Activated T-cell treated with anti-CD3 and anti-CD28 coated beads, Interleukin-2, amount 50 U/mL, for 72 hours (primary cell): ENCODE measurements around the gene EHBP1. TPM values are rescaled to one million over a fixed set of nuclear protein-coding genes. Genes with fewer than 3 reads are reported as not detected.

Source experiments
- ATAC-seq, 2 donors: fragments of 150-1000 bp; cut with Tn5 transposase; replicated peaks in 1 of 2; 2 replicates each; pipeline ENCODE4 v1.10.0; 2021; ENCODE audit warnings: moderate library complexity in 2 of 2, mild to moderate bottlenecking in 1 of 2
- DNase-seq, 2 donors: peaks; one replicate each; pipeline ENCODE4 v3.0.0; 2021 to 2022; ENCODE audit warnings: mixed read lengths in 1 of 2
- H3K27ac Mint-ChIP-seq: one replicate; pipeline ENCODE4 v1.8.0; 2022; ENCODE audit warnings: mild to moderate bottlenecking, moderate library complexity, mixed read lengths
- H3K27me3 Mint-ChIP-seq: one replicate; pipeline ENCODE4 v1.8.0; 2022; ENCODE audit warnings: low read depth, mixed read lengths
- H3K36me3 Mint-ChIP-seq, 2 donors: one replicate each; pipeline ENCODE4 v1.8.0; 2022; ENCODE audit warnings: mixed read lengths in 2 of 2, mild to moderate bottlenecking in 1 of 2; ENCODE audit not compliant: insufficient read depth in 2 of 2
- H3K4me1 Mint-ChIP-seq: one replicate; pipeline ENCODE4 v1.8.0; 2022; ENCODE audit warnings: low read depth, mixed read lengths
- H3K4me3 Mint-ChIP-seq, 2 donors: one replicate each; pipeline ENCODE4 v1.8.0; 2022; ENCODE audit warnings: mild to moderate bottlenecking in 2 of 2, mixed read lengths in 2 of 2, moderate library complexity in 2 of 2
- H3K9me3 Mint-ChIP-seq, 2 donors: one replicate each; pipeline ENCODE4 v1.8.0; 2022; ENCODE audit warnings: mixed read lengths in 2 of 2
- total RNA-seq, 2 donors: library from RNA; stranded (reverse); gene quantifications; one replicate each; pipeline ENCODE4 v1.2.3, GENCODE V29; 2022

The EHBP1 gene
- total RNA-seq, 2 donors from 2014 or later, result 28.8 to 32.0 TPM

GRCh38 chr2:62784341-62784740, 78.8 kb downstream of the EHBP1 start:
- peaks cover 2% of the 10 kb centered on the region in 2 donors for H3K9me3 Mint-ChIP-seq
- H3K4me3 Mint-ChIP-seq, result no peak overlapping the region
- ATAC-seq (no peak), DNase-seq (no peak)
- peaks cover 2 to 4% of the 10 kb centered on the region in 2 donors for H3K36me3 Mint-ChIP-seq
- no peaks in the 10 kb centered on the region for H3K27me3 Mint-ChIP-seq
- H3K4me1 Mint-ChIP-seq, result no peaks in the 10 kb centered on the region
- H3K27ac Mint-ChIP-seq, result no peak overlapping the region

DNA sequence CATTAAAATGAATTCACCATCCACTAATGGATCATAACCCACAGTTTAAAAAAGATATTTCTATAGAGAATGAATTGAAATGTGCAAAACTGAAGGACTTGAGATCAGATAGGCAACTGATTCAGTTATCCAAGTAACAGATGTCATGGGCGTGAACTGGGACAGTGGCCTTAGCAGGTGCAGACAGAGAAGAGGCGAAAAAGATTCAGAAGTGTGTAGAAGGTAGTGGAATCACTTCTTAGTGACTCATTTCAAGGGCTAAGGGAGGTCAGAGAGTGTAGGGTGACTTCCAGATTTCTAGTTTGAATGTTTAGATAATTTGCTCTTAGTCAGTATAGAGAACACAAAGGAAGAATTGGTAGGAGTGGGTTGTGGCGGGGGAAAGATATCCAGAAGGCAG, 79.7 kb downstream of the EHBP1 start:
- peaks cover 2 to 4% of the 10 kb centered on the region in 2 donors for H3K36me3 Mint-ChIP-seq
- H3K4me1 Mint-ChIP-seq, result no peaks in the 10 kb centered on the region
- peak overlapping the region; percentile 0 for H3K27ac Mint-ChIP-seq
- no peak for DNase-seq
- ATAC-seq, result peak; percentile 39 to 75
- H3K4me3 Mint-ChIP-seq, result no peak overlapping the region
- no peaks in the 10 kb centered on the region for H3K27me3 Mint-ChIP-seq
- H3K9me3 Mint-ChIP-seq, result peaks cover 2% of the 10 kb centered on the region in 2 donors

- Mint-ChIP-seq H3K4me3 (no peak overlapping the region), H3K27ac (peak overlapping the region; percentile 3), H3K36me3 (peaks cover 2 to 4% of the 10 kb centered on the region in 2 donors), H3K9me3 (peaks cover 2% of the 10 kb centered on the region in 2 donors), H3K4me1 (no peaks in the 10 kb centered on the region), H3K27me3 (no peaks in the 10 kb centered on the region)
- ATAC-seq (peak in 1 of 2 donors; percentile 71), DNase-seq (no peak)
These were observed 80.5 kb downstream of the EHBP1 start for GRCh38 chr2:62785810-62786597.

GRCh38 chr2:62787386-62787785, 81.9 kb downstream of the EHBP1 start:
- Mint-ChIP-seq H3K4me3 (no peak overlapping the region), H3K4me1 (no peaks in the 10 kb centered on the region), H3K9me3 (peaks cover 2% of the 10 kb centered on the region in 2 donors), H3K36me3 (peaks cover 2 to 4% of the 10 kb centered on the region in 2 donors), H3K27ac (no peak overlapping the region), H3K27me3 (no peaks in the 10 kb centered on the region)
- peak; percentile 39 to 58 for ATAC-seq
- DNase-seq, result no peak

DNA sequence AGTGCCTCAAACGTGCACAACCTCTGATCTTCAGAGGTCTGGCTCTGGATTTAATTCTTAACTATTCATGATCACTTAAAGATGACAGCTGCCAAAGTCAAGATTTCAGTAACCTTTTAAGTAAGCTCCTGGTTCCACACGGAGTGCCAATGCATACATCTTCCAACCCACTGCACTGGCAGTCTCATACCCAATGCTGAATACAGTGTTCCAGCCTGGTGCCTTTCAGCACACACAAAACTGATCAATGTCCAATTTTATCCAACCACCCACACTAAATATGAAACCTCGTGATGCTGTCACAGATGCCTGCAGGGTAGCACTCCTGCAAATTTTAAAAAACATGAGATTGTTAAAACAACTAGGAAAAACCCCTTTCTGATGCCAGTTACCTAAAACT, 84.0 kb downstream of the EHBP1 start:
- ATAC-seq, result no peak
- H3K27me3 Mint-ChIP-seq, result no peaks in the 10 kb centered on the region

DNA sequence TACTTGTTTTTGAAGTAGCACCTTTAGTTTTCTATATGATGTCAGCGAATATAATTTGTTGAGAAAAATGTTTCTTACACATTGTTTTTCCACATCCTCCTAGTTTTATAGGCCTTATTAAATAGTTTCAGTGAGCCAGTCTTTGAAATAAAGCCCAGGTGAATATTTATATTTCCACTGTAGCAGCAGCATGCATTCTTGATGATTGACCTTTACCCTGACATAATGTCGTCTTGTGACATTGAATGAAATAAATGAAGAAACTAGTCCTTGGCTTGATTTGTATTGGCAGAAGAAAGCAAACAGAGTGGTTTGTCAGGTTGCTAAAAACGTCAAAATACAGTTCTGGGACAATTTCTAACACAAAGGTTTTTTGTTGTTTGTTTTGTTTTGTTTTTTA, 84.4 kb downstream of the EHBP1 start:
- H3K36me3 Mint-ChIP-seq, result no peaks in the 10 kb centered on the region
- no peaks in the 10 kb centered on the region for H3K4me1 Mint-ChIP-seq
- no peaks in the 10 kb centered on the region for H3K27me3 Mint-ChIP-seq
- H3K4me3 Mint-ChIP-seq, result no peak overlapping the region
- ATAC-seq, result no peak
- no peaks in the 10 kb centered on the region for H3K9me3 Mint-ChIP-seq
- no peak for DNase-seq
- H3K27ac Mint-ChIP-seq, result no peak overlapping the region

More for the DNA sequence above, 84.0 kb downstream of the EHBP1 start:
- H3K4me3 Mint-ChIP-seq, result no peak overlapping the region
- no peaks in the 10 kb centered on the region for H3K36me3 Mint-ChIP-seq
- no peaks in the 10 kb centered on the region for H3K4me1 Mint-ChIP-seq
- no peaks in the 10 kb centered on the region for H3K9me3 Mint-ChIP-seq
- DNase-seq, result no peak
- no peak overlapping the region for H3K27ac Mint-ChIP-seq

GRCh38 chr2:62792408-62792807, 86.9 kb downstream of the EHBP1 start:
- Mint-ChIP-seq H3K36me3 (no peaks in the 10 kb centered on the region), H3K27me3 (no peaks in the 10 kb centered on the region)
- no peak for DNase-seq

GRCh38 chr2:62793213-62793612, 87.7 kb downstream of the EHBP1 start:
- Mint-ChIP-seq H3K9me3 (no peaks in the 10 kb centered on the region), H3K27me3 (no peaks in the 10 kb centered on the region), H3K36me3 (no peaks in the 10 kb centered on the region), H3K4me3 (no peak overlapping the region), H3K4me1 (no peaks in the 10 kb centered on the region), H3K27ac (no peak overlapping the region)
- no peak for DNase-seq
- no peak for ATAC-seq

More at GRCh38 chr2:62792408-62792807, 86.9 kb downstream of the EHBP1 start:
- H3K9me3 Mint-ChIP-seq, result no peaks in the 10 kb centered on the region
- ATAC-seq, result no peak
- no peak overlapping the region for H3K27ac Mint-ChIP-seq
- no peak overlapping the region for H3K4me3 Mint-ChIP-seq
- no peaks in the 10 kb centered on the region for H3K4me1 Mint-ChIP-seq

DNA sequence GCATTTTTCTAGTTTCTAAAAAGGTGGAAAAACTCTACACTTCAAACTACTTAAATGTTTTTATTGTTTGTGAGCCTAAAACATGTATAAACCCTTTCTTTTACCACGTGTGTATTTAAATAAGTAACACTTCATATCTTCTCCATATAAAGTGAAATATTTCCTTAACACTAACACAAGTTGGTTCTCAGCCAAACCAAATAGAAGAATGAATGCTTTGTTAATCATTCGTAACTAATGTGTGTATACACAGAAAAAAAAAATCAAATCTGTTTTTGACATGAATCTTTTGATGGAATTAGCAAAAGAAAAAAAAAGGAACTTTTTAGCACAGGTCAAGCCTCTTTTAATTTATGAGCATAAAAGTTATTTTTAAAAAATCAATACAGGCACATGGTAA, 89.3 kb downstream of the EHBP1 start:
- Mint-ChIP-seq H3K4me1 (peaks cover 5% of the 10 kb centered on the region), H3K9me3 (no peaks in the 10 kb centered on the region), H3K4me3 (no peak overlapping the region), H3K27me3 (no peaks in the 10 kb centered on the region), H3K36me3 (no peaks in the 10 kb centered on the region), H3K27ac (no peak overlapping the region)
- no peak for ATAC-seq
- no peak for DNase-seq

DNA sequence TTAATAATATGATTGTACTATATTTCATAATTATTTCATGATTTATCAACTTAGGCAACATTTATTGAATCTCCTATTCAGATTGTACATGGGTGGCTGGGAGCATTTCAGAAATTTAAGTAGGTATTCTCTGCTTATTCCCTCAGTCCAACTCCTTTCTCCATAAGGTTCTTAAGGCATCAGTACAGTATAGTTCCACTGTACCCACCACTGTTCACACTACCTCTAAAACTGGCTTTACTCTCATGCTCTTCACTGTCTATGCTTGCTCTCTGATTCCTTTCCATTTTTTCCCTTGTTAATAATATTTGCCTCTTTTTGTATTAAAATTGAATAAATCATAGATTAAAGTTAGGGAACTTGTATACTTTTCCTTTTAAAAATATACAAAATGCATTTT, 89.8 kb downstream of the EHBP1 start:
- H3K27me3 Mint-ChIP-seq, result no peaks in the 10 kb centered on the region
- H3K9me3 Mint-ChIP-seq, result no peaks in the 10 kb centered on the region

GRCh38 chr2:62797107-62797506, 91.6 kb downstream of the EHBP1 start:
- H3K9me3 Mint-ChIP-seq, result no peaks in the 10 kb centered on the region
- no peaks in the 10 kb centered on the region for H3K36me3 Mint-ChIP-seq
- peaks cover 26% of the 10 kb centered on the region for H3K4me1 Mint-ChIP-seq
- no peak overlapping the region for H3K27ac Mint-ChIP-seq
- DNase-seq, result no peak
- H3K27me3 Mint-ChIP-seq, result no peaks in the 10 kb centered on the region
- no peak overlapping the region for H3K4me3 Mint-ChIP-seq
- ATAC-seq, result no peak

More for the DNA sequence above, 89.8 kb downstream of the EHBP1 start:
- no peak overlapping the region for H3K27ac Mint-ChIP-seq
- no peak overlapping the region for H3K4me3 Mint-ChIP-seq
- ATAC-seq (no peak), DNase-seq (no peak)
- peaks cover 11% of the 10 kb centered on the region for H3K4me1 Mint-ChIP-seq
- H3K36me3 Mint-ChIP-seq, result no peaks in the 10 kb centered on the region

DNA sequence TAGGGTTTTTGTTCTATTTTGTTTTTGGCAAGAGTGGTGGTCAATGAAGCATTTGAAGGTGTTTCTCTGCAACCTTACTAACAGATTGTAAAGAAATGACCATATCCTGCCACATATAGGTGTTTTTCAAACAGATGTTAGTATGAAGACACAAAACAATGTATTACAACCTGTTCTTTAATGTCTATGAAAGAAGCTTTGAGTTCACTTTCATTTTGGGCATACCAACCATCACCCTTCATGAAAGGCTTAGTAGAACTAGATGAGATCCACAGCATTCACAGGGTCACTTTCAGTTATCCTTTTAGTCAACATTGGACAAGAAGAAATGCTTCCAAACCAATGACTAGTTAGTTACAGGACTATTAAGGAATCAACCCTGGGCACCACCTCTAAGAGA, 95.1 kb downstream of the EHBP1 start:
- Mint-ChIP-seq H3K36me3 (no peaks in the 10 kb centered on the region), H3K9me3 (no peaks in the 10 kb centered on the region), H3K27me3 (no peaks in the 10 kb centered on the region), H3K4me3 (peak overlapping the region in 1 of 2 donors; percentile 44), H3K4me1 (peaks cover 28% of the 10 kb centered on the region), H3K27ac (peak overlapping the region; percentile 34)
- DNase-seq (no peak), ATAC-seq (peak; percentile 22 to 35)

- no peaks in the 10 kb centered on the region for H3K9me3 Mint-ChIP-seq
- H3K36me3 Mint-ChIP-seq, result no peaks in the 10 kb centered on the region
- H3K27ac Mint-ChIP-seq, result no peak overlapping the region
- DNase-seq, result no peak
- peak overlapping the region in 1 of 2 donors; percentile 44 for H3K4me3 Mint-ChIP-seq
- no peaks in the 10 kb centered on the region for H3K27me3 Mint-ChIP-seq
- peaks cover 28% of the 10 kb centered on the region for H3K4me1 Mint-ChIP-seq
- peak in 1 of 2 donors; percentile 28 for ATAC-seq
These were observed 95.6 kb downstream of the EHBP1 start for GRCh38 chr2:62801110-62801509.
